DOHH2 (cell line): ENCODE results near the gene LSAMP.

Source experiments
- H3F3A ChIP-seq: fragments of 200-600 bp; sonication (generic), shearing (Covaris generic); 2 replicates; pipeline ENCODE4 v1.6.0; 2016; ENCODE audit warnings: antibody characterized with exemption, mild to moderate bottlenecking; ENCODE audit not compliant: control insufficient read depth, insufficient read depth
- H3K27ac ChIP-seq: fragments of 200-600 bp; sonication (generic); 2 replicates; pipeline ENCODE4 v1.5.1; 2014; ENCODE audit warnings: low read depth, mild to moderate bottlenecking, low read length, moderate library complexity
- H3K27me3 ChIP-seq: fragments of 200-600 bp; sonication (generic); 2 replicates; pipeline ENCODE4 v1.6.1; 2014; ENCODE audit warnings: mild to moderate bottlenecking, low read length, mixed read lengths; ENCODE audit not compliant: control insufficient read depth
- H3K36me3 ChIP-seq: fragments of 200-600 bp; sonication (generic); 2 replicates; pipeline ENCODE4 v1.6.1; 2014; ENCODE audit warnings: mild to moderate bottlenecking, low read length, moderate library complexity, mixed read lengths; ENCODE audit not compliant: control insufficient read depth
- H3K4me1 ChIP-seq: fragments of 200-600 bp; sonication (generic); 2 replicates; pipeline ENCODE4 v1.6.1; 2014; ENCODE audit warnings: mild to moderate bottlenecking, low read length, mixed read lengths; ENCODE audit not compliant: control insufficient read depth
- H3K4me2 ChIP-seq: fragments of 200-600 bp; sonication (generic); 2 replicates; pipeline ENCODE4 v1.6.0; 2014; ENCODE audit warnings: mild to moderate bottlenecking, low read length, moderate library complexity
- H3K4me3 ChIP-seq: fragments of 200-600 bp; sonication (generic); 2 replicates; pipeline ENCODE4 v1.5.1; 2014; ENCODE audit warnings: mild to moderate bottlenecking, low read length, mixed read lengths
- H3K79me2 ChIP-seq: fragments of 200-600 bp; sonication (generic); 2 replicates; pipeline ENCODE4 v1.6.1; 2014; ENCODE audit warnings: mild to moderate bottlenecking, low read length, mixed read lengths; ENCODE audit not compliant: control insufficient read depth
- H3K9me2 ChIP-seq: fragments of 200-600 bp; sonication (generic); replicated peaks from 2 replicates; pipeline ENCODE4 v1.6.1; 2014; ENCODE audit warnings: mild to moderate bottlenecking, low read length, mixed read lengths; ENCODE audit not compliant: control insufficient read depth
- H3K9me3 ChIP-seq: fragments of 200-600 bp; sonication (generic); 2 replicates; pipeline ENCODE4 v1.6.1; 2014; ENCODE audit warnings: antibody characterized with exemption, low read length, mixed read lengths; ENCODE audit not compliant: control insufficient read depth, insufficient read depth
- H4K20me1 ChIP-seq: fragments of 200-600 bp; sonication (generic); 2 replicates; pipeline ENCODE4 v1.6.0; 2014; ENCODE audit warnings: low read depth, mild to moderate bottlenecking, antibody characterized with exemption, low read length, moderate library complexity; ENCODE audit not compliant: control insufficient read depth, insufficient read depth
- EZH2phosphoT487 ChIP-seq: fragments of 200-600 bp; sonication (generic); IDR thresholded peaks from 2 replicates; pipeline ENCODE4 v1.6.1; 2017; ENCODE audit warnings: borderline replicate concordance, mild to moderate bottlenecking, antibody characterized with exemption, low read length, moderate library complexity, mixed read lengths
- TF ChIP-seq, protein P1 (sequence below): fragments of 200-600 bp; sonication (generic); IDR thresholded peaks from one replicate; pipeline ENCODE4 v1.5.1; 2014; ENCODE audit warnings: antibody characterized with exemption, mild to moderate bottlenecking, low read depth, low read length; ENCODE audit not compliant: poor library complexity, severe bottlenecking

LSAMP gene

GRCh38 chr3:115830764-115831395 lies 614.4 kb downstream of the LSAMP start:
- Histone ChIP-seq H3K4me2 (no peak overlapping the region), H3K4me3 (no peak overlapping the region), H3K4me1 (no peaks in the 10 kb centered on the region), H3K27me3 (no peaks in the 10 kb centered on the region), H3K9me3 (no peaks in the 10 kb centered on the region), H3F3A (no peaks in the 10 kb centered on the region), H4K20me1 (no peaks in the 10 kb centered on the region), H3K27ac (no peak overlapping the region), H3K36me3 (no peaks in the 10 kb centered on the region), H3K79me2 (no peaks in the 10 kb centered on the region), H3K9me2 (no peaks in the 10 kb centered on the region)
- TF ChIP-seq, protein P1, sequence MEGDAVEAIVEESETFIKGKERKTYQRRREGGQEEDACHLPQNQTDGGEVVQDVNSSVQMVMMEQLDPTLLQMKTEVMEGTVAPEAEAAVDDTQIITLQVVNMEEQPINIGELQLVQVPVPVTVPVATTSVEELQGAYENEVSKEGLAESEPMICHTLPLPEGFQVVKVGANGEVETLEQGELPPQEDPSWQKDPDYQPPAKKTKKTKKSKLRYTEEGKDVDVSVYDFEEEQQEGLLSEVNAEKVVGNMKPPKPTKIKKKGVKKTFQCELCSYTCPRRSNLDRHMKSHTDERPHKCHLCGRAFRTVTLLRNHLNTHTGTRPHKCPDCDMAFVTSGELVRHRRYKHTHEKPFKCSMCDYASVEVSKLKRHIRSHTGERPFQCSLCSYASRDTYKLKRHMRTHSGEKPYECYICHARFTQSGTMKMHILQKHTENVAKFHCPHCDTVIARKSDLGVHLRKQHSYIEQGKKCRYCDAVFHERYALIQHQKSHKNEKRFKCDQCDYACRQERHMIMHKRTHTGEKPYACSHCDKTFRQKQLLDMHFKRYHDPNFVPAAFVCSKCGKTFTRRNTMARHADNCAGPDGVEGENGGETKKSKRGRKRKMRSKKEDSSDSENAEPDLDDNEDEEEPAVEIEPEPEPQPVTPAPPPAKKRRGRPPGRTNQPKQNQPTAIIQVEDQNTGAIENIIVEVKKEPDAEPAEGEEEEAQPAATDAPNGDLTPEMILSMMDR, result no peak
- TF ChIP-seq EZH2phosphoT487, result no peak

GRCh38 chr3:115828401-115828800 lies 616.9 kb downstream of the LSAMP start:
- no peak overlapping the region for H3K4me2 ChIP-seq
- no peak overlapping the region for H3K4me3 ChIP-seq
- no peaks in the 10 kb centered on the region for H4K20me1 ChIP-seq
- H3K27ac ChIP-seq, result no peak overlapping the region
- H3K4me1 ChIP-seq, result no peaks in the 10 kb centered on the region
- H3F3A ChIP-seq, result no peaks in the 10 kb centered on the region
- H3K27me3 ChIP-seq, result peaks cover 3% of the 10 kb centered on the region; the same call in 1 of the 2 replicates
- TF ChIP-seq, protein P1, result no peak
- TF ChIP-seq EZH2phosphoT487, result no peak
- H3K9me3 ChIP-seq, result no peaks in the 10 kb centered on the region
- no peaks in the 10 kb centered on the region for H3K79me2 ChIP-seq
- H3K36me3 ChIP-seq, result no peaks in the 10 kb centered on the region
- no peaks in the 10 kb centered on the region for H3K9me2 ChIP-seq

GRCh38 chr3:115827495-115827894 lies 617.8 kb downstream of the LSAMP start:
- H3K36me3 ChIP-seq, result no peaks in the 10 kb centered on the region
- no peaks in the 10 kb centered on the region for H3K9me3 ChIP-seq
- H3K27ac ChIP-seq, result no peak overlapping the region
- peaks cover 3% of the 10 kb centered on the region; the same call in 1 of the 2 replicates for H3K27me3 ChIP-seq
- H3K4me3 ChIP-seq, result no peak overlapping the region
- no peaks in the 10 kb centered on the region for H4K20me1 ChIP-seq
- no peaks in the 10 kb centered on the region for H3F3A ChIP-seq
- TF ChIP-seq, protein P1, result no peak
- TF ChIP-seq EZH2phosphoT487, result no peak
- H3K4me1 ChIP-seq, result no peaks in the 10 kb centered on the region
- H3K9me2 ChIP-seq, result no peaks in the 10 kb centered on the region
- H3K79me2 ChIP-seq, result no peaks in the 10 kb centered on the region
- no peak overlapping the region for H3K4me2 ChIP-seq
